ENCODE results near the gene MYEOV. TPM values are rescaled to one million over a fixed set of nuclear protein-coding genes. Genes with fewer than 3 reads are reported as not detected.

MYEOV gene
- total RNA-seq, 4 donors from 2014 or later: 1.1 TPM; not detected in 3

DNA sequence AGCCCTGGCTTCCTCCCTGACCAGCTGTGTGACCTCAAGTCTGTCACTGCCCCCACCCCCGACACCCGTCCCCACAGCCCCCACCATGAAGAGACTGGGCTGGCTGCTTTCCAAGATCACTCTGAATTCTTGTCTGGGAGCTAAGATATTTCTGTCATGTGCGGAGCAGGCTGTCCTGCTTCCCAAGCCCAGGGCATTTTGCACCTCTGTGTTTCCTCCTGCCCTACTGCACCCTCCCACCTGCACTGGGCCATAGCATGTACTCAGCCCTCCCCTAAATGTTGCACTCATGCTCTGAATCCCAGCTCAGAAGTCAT is 30.3 kb upstream of the MYEOV start:
- no peaks in the 10 kb centered on the region for H3K9me3 ChIP-seq
- DNase-seq (no peak), ATAC-seq (no peak)
- H3K36me3 ChIP-seq: no peaks in the 10 kb centered on the region
- TF ChIP-seq POLR2A (IDR thresholded peaks at IDR 0.05): no peak
- TF ChIP-seq, protein P1, sequence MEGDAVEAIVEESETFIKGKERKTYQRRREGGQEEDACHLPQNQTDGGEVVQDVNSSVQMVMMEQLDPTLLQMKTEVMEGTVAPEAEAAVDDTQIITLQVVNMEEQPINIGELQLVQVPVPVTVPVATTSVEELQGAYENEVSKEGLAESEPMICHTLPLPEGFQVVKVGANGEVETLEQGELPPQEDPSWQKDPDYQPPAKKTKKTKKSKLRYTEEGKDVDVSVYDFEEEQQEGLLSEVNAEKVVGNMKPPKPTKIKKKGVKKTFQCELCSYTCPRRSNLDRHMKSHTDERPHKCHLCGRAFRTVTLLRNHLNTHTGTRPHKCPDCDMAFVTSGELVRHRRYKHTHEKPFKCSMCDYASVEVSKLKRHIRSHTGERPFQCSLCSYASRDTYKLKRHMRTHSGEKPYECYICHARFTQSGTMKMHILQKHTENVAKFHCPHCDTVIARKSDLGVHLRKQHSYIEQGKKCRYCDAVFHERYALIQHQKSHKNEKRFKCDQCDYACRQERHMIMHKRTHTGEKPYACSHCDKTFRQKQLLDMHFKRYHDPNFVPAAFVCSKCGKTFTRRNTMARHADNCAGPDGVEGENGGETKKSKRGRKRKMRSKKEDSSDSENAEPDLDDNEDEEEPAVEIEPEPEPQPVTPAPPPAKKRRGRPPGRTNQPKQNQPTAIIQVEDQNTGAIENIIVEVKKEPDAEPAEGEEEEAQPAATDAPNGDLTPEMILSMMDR (IDR thresholded peaks at IDR 0.05 in 4 of 5, conservative IDR thresholded peaks at IDR 0.05 in 1 of 5): no peak
- no peaks in the 10 kb centered on the region for H3K4me1 ChIP-seq
- intact Hi-C loops (cut with DNase I; ENCODE audit: low total_unique reads): no loop called here
- no peak overlapping the region for H3K27ac ChIP-seq
- no peak overlapping the region for H3K4me3 ChIP-seq
- peaks cover 0 to 3% (median 0%) of the 10 kb centered on the region in 3 donors for H3K27me3 ChIP-seq
- in situ Hi-C loops (cut with MboI; ENCODE audit: low sequenced_read_pairs in 4 of 4): loop anchor here in 1 of 4 donors (10.0 kb wide), 1 partner anchor 61 kb away; no protein-coding TSS in a partner anchor

DNA sequence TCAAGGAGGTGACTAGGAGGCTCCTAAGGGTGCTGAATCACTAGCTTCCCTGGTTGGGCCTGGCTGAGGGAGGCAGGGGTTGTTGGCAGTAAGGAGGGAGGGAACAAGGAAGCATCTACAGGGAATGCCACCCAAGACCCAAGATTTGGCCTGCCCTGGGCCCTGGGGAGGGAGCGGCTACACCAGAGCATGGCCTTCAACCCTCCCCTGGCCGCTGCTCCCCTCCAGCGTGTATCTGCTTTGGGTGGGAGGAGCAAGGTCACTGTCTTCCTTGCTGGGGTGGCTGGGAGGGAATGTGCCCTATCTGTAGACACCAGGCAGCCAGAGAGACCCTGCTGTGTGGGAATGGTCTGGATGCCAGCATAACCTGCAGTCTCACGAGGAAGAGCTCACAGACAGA is 29.5 kb upstream of the MYEOV start:
- peaks cover 0 to 3% (median 0%) of the 10 kb centered on the region in 3 donors for H3K27me3 ChIP-seq
- intact Hi-C loops (cut with DNase I; ENCODE audit: low total_unique reads) (no loop called here), in situ Hi-C loops (cut with MboI; ENCODE audit: low sequenced_read_pairs in 4 of 4) (loop anchor here in 1 of 4 donors (10.0 kb wide), 1 partner anchor 60 kb away; no protein-coding TSS in a partner anchor)
- TF ChIP-seq POLR2A (IDR thresholded peaks at IDR 0.05): no peak
- TF ChIP-seq, protein P1 (IDR thresholded peaks at IDR 0.05 in 4 of 5, conservative IDR thresholded peaks at IDR 0.05 in 1 of 5): no peak
- H3K36me3 ChIP-seq: no peaks in the 10 kb centered on the region
- H3K9me3 ChIP-seq: no peaks in the 10 kb centered on the region
- no peak overlapping the region for H3K27ac ChIP-seq
- ATAC-seq: no peak
- DNase-seq: no peak
- H3K4me3 ChIP-seq: no peak overlapping the region
- no peaks in the 10 kb centered on the region for H3K4me1 ChIP-seq

DNA sequence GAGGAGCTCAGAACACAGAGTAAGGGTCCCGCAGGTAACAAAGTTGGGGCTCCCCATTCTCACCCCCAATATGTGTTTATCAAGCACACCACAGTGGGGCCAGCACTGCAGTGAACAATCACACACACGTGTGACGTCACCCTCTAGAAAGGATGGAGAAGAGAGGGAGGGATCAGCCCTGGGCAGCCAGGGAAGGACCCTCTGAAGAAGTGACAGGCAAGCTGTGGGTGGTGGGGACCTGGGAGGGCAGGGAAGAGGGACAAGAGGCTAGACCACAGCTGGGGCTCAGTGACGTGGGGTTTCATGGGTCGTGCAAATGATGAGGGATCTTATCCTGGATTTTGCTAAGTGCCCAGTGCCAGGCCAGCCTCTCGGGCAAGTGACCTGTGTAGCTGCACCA is 28.7 kb upstream of the MYEOV start:
- DNase-seq: no peak
- in situ Hi-C loops (cut with MboI; ENCODE audit: low sequenced_read_pairs in 4 of 4): loop anchor here in 1 of 4 donors (10.0 kb wide), 1 partner anchor 60 kb away; no protein-coding TSS in a partner anchor
- Histone ChIP-seq H3K4me3 (no peak overlapping the region), H3K27me3 (no peaks in the 10 kb centered on the region), H3K36me3 (no peaks in the 10 kb centered on the region), H3K4me1 (no peaks in the 10 kb centered on the region), H3K27ac (no peak overlapping the region), H3K9me3 (no peaks in the 10 kb centered on the region)
- intact Hi-C loops (cut with DNase I; ENCODE audit: low total_unique reads): no loop called here
- no peak for ATAC-seq
- TF ChIP-seq, protein P1 (IDR thresholded peaks at IDR 0.05 in 4 of 5, conservative IDR thresholded peaks at IDR 0.05 in 1 of 5): no peak
- no peak for TF ChIP-seq POLR2A (IDR thresholded peaks at IDR 0.05)

DNA sequence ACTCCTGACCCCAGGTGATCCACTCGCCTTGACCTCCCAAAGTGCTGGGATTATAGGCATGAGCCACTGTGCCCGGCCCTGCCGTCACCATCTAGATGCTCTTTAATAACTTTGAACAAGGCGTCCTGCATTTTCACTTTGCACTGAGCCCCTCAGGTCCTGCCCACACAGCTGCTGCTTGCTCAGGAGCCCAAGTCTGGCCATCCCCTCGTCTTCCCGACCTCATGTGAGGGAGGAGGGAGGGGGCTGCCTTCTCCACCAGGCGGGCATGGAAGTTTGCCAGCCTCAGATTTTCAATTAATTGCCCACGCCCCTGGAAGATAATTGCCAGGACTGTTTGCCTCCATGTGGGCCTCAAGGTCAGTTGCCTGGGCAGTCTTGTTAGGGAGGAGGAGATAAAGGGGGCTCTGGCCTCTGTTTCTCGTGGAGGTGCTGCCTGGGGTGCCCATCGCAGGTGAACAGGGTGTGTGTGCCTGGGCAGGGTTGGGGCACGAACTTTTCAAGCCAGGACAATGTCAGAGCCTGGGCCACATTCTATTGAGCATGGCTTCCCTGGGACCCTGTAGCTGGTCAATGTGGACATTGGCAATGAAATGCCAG is 27.9 kb upstream of the MYEOV start:
- no peak for TF ChIP-seq POLR2A (IDR thresholded peaks at IDR 0.05)
- TF ChIP-seq, protein P1 (IDR thresholded peaks at IDR 0.05 in 4 of 5, conservative IDR thresholded peaks at IDR 0.05 in 1 of 5): no peak
- in situ Hi-C loops (cut with MboI; ENCODE audit: low sequenced_read_pairs in 4 of 4): loop anchor here in 1 of 4 donors (10.0 kb wide), 1 partner anchor 59 kb away; no protein-coding TSS in a partner anchor
- H3K4me1 ChIP-seq: no peaks in the 10 kb centered on the region
- no peaks in the 10 kb centered on the region for H3K36me3 ChIP-seq
- DNase-seq (no peak), ATAC-seq (no peak)
- H3K27ac ChIP-seq: no peak overlapping the region
- H3K9me3 ChIP-seq: no peaks in the 10 kb centered on the region
- H3K27me3 ChIP-seq: no peaks in the 10 kb centered on the region
- no peak overlapping the region for H3K4me3 ChIP-seq
- intact Hi-C loops (cut with DNase I; ENCODE audit: low total_unique reads): no loop called here

Data from gastrocnemius medialis (tissue), 4 donors.